HG02798 (cell line): ENCODE data around the gene TCN2.
"Not testable (repeated sequence)": the region's sequence is repeated elsewhere in the genome, so short reads cannot be mapped to it uniquely, and the experiment has no call there.

ENCODE experiments used
- ATAC-seq: cut with Tn5 transposase; IDR thresholded peaks from one replicate; pipeline ENCODE4 v1.9.1; 2021; ENCODE audit warnings: mild to moderate bottlenecking; ENCODE audit not compliant: unreplicated experiment, poor library complexity

TCN2 gene

DNA sequence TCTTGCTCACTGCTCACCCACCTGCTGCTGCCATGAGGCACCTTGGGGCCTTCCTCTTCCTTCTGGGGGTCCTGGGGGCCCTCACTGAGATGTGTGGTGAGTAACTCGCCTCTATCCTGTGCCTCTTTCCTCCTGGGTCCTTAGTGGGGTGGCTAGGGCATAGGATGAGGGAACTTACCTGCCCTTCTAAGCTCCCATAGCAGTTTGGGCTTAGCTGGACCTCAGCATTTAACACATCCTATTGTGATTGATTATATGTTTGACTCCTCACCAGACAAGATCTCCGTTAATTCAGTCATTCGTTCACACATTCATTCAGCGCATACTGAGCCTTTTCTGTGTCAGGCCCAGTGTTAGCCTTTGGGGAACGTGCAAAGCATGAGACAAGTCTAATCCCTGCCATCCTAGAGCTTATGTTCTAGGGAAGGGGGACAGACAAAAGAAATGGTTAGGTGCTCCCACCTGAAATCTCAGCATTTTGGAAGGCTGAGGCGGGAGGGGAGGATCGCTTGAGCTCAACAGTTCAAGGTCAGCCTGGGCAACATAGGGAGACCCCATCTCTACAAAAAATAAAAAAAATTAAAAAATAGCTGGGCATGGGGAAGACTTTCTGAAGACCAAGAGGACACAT lies 441 bp downstream of the TCN2 start:
- no peak for ATAC-seq

DNA sequence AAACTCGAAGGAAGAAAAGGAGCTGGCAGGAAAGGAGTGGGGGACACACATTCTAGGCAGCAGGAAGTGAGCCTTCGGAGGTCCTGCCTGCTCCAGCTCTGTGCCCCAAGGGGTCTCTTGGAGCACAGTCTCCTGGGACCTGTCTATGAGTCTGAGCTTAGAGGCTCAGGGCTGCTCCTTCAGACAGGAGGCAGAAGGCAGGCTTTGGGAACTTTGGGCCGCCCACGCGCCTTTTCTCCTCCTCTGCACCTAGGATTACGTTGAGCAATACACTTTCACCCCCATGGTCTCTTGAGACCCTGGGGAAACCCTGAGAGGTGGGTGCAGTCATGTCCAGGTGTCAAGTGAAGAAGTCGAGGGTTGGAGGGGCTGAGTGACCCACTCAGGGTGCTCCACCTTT lies 965 bp downstream of the TCN2 start:
- ATAC-seq = no peak

DNA sequence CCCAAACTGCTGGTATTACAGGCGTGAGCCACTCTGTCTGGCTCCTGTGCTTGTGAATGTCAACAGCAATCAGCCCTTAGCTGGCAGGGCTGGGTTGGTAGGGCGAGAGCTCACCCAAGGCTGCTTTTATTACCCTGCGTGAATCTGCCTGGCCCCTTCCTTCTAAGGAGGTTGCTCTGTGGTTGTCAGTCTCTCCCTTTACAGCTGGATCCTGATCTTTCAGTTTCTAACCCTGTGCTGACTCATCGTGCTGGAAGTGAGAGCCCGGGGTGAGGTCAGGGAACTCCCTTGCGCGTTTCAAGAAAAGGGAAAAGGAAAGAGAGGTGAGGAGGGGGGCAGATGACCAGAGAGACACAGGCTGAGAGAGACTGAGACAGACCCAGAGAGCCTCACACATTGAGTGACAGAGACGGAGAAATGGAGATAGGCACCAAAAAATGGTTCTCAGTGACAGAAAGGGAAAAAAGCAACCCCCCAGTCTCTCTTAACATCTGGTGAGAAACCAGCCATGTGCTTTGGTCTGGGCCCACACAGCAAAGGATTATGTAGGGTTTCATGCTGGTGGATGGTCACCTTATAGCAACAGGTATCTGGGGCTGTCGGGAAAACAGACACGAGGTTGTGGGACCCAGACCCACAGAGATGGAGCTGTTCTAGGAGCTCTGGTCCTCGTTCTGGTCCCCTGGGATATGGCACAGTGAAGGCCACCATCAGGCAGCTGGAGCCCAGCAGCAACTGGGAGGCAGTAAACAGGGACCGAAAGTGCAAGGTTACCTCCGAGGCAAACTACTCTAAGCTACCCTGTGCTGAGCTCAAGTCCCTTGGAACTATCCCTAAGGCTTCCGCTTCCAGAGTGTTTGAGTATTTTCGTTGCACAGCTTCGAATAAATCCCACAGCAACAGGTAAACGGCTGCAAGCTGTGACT lies 2.5 kb downstream of the TCN2 start:
- peak; percentile 48 for ATAC-seq

DNA sequence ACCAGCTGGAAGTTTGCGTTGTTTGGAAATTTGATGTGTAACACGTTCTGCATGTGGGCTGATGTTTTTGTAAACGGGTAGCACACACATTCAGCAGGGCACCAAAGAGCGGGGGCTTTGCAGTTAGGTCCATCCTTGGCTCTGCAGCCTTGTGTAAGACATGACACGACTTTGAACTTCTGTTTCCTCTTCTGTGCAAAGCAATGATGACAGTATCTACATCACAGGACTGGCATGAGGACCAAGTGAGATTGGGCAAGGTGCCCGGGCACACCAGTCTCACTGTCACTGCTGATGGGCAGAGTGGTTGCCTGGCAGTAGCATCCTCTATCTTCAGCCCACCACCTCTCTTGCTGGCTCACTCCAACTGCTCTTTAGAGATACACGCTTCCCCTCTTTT lies 3.3 kb downstream of the TCN2 start:
- no peak for ATAC-seq

DNA sequence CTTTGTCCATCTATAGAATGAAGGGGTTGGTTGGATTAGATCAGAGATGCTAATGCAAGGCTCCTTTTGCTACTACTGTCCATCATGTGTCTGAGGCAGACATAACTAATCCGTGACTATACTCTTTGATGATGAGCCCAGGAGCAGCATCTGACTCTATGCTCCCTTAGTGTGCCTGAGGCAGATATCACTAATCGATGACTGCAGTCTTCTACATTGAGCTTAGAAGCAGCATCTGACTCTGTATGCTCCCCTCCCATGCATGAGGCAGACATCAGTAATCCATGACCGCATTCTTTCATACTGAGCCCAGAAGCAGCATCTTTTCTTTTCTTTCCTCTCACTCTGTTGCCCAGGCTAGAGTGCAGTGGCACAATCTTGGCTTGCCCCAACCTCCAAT lies 4.2 kb downstream of the TCN2 start:
- ATAC-seq = no peak

DNA sequence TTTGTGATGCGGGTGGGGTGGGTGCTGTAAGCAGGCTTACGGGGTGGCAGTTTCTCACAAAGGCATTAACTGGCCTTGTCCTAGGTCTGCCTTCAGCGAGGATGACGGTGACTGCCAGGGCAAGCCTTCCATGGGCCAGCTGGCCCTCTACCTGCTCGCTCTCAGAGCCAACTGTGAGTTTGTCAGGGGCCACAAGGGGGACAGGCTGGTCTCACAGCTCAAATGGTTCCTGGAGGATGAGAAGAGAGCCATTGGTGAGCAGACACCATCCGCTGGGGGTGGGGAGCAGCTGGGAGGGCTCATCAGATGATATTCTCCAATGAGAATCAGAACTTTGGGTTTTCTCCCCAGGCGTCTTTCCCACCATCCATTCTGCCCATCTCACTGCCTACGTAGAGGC lies 5.8 kb downstream of the TCN2 start:
- no peak for ATAC-seq

DNA sequence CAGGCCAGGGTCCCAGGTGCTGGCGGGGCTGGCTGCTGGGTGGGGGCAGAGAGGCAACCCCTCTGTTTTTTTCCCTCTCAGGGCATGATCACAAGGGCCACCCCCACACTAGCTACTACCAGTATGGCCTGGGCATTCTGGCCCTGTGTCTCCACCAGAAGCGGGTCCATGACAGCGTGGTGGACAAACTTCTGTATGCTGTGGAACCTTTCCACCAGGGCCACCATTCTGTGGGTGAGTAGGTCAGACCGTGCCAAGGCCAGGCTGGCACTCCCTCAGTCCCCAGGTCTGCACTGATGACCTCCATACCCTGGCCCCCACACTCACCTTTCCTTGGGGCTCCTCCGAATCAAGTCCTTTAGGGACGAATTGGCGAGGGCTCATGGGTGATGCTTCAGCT lies 7.3 kb downstream of the TCN2 start:
- no peak for ATAC-seq

- ATAC-seq = no peak
These were observed 7.9 kb downstream of the TCN2 start for GRCh38 chr22:30614879-30615278.

DNA sequence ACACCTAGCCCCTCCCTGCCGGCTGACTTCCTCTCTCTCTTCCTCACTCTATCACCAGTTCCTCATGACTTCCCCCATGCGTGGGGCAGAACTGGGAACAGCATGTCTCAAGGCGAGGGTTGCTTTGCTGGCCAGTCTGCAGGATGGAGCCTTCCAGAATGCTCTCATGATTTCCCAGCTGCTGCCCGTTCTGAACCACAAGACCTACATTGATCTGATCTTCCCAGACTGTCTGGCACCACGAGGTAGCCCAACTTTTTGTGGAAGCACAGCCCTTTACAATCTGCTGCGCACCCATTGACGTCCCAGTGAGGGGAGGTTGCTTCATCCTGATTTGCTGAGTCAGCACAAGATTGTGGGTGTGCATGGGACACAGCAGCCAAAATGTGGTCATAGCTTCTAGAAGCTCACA lies 8.6 kb downstream of the TCN2 start:
- ATAC-seq = no peak

- ATAC-seq = no peak
These were observed 10.8 kb downstream of the TCN2 start for GRCh38 chr22:30617819-30618218.

- not testable (repeated sequence) for ATAC-seq
These were observed 12.9 kb downstream of the TCN2 start for GRCh38 chr22:30619909-30620308.

GRCh38 chr22:30626413-30626812 lies 19.4 kb downstream of the TCN2 start:
- ATAC-seq = no peak

- no peak for ATAC-seq
These were observed 20.5 kb downstream of the TCN2 start for GRCh38 chr22:30627471-30627870.

DNA sequence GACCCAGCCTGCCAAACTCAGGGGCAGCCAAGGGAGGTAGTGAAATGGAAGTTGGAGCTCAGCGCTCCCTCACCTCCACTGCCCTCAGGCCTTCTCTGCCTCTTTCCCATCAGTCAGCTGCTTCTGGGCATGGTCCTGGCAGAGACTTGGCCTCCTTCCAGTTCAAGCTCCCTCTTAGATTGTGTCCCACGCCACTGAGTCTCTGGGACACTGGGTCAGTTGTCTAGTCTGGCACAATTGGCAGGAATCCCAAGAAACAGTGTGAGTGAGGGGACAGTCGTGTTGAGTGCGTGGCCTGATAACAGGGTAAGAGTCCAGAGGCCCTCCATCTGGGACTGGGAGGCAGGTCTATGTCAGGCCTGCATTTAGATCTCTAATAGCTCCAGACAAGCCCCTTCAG lies 21.5 kb downstream of the TCN2 start:
- ATAC-seq = no peak

GRCh38 chr22:30631469-30631868 lies 24.5 kb downstream of the TCN2 start:
- ATAC-seq = not testable (repeated sequence)

DNA sequence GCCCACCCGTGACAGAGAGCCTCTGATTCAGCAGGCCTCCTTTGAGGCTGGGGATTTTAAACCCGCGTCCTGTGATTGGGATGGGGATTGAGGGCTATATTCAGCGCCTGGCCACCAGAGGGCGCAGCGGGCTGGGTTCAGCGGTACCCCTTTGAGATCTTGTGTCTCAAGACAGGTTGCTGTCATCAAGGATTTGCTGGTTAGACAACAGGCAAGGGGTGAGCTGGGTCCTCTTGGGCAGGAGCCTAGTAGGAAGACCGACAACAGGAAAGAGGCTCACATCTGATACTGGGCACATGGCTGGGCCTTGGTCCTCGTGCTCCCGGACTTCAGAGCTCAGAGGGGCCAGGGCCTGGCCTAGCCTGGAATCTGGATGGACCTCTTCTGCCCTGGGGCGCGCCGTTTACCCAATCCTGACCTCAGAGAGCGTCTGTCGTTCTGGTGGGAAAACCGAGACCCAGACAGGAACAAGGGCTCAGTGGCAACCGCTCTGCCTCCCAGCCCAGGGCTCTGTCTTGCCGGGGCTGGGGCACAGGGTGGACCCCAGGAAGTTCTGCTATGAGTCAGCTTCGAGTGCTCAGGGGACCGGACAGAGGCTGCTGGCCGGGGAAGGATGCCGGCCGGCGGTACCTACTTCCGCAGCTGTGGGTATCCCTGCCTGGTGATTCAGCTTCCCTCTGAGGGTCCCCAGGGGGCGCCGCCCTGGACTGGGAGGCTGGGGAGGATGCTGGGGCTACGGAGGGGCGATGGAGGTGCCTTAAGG lies 27.7 kb downstream of the TCN2 start:
- ATAC-seq = peak; percentile 59

GRCh38 chr22:30635273-30636225 lies 28.6 kb downstream of the TCN2 start, which contains the start of gene SLC35E4:
TSS of gene SLC35E4 (plus strand) at chr22:30635781. CDS start at chr22:30636451, 670 bp downstream.
- peak; percentile 80 for ATAC-seq

GRCh38 chr22:30636226-30637077 lies 29.5 kb downstream of the TCN2 start:
- no peak for ATAC-seq

- ATAC-seq = no peak
These were observed 30.7 kb downstream of the TCN2 start for GRCh38 chr22:30637701-30638114.
